Heart left ventricle (tissue), 16 donors: ENCODE results near the gene DGKA. TPM values are rescaled to one million over a fixed set of nuclear protein-coding genes. Genes with fewer than 3 reads are reported as not detected.
A peak's percentile ranks its signal among the peaks of the same experiment; 100 is the strongest.

Source experiments
- ATAC-seq, 4 donors: fragments of 200-7000 bp; cut with Tn5 transposase; one replicate each; pipeline ENCODE4 v1.9.1; 2020 to 2022; ENCODE audit warnings: moderate library complexity in 4 of 4, mild to moderate bottlenecking in 3 of 4, moderate number of reproducible peaks in 1 of 4
- DNase-seq, 5 donors: peaks; one replicate each; pipeline ENCODE4 v3.0.0-alpha.2; 2020
- H3K27ac ChIP-seq, 12 donors: fragments of 200-600 bp; sonication (generic) in 4 of 12; one replicate each; pipeline versions ENCODE4 v1.5.0 to v1.8.0; 2016 to 2022; ENCODE audit warnings: mild to moderate bottlenecking in 2 of 12
- H3K27me3 ChIP-seq, 9 donors: fragments of 200-600 bp; sonication (generic) in 2 of 9; one replicate each; pipeline versions ENCODE4 v1.5.1 to v1.8.0; 2016 to 2022; ENCODE audit warnings: mild to moderate bottlenecking in 3 of 9
- H3K36me3 ChIP-seq, 9 donors: fragments of 200-600 bp; sonication (generic) in 2 of 9; one replicate each; pipeline versions ENCODE4 v1.5.0 to v1.8.0; 2018 to 2022; ENCODE audit warnings: mild to moderate bottlenecking in 2 of 9
- H3K4me1 ChIP-seq, 12 donors: fragments of 200-600 bp; sonication (generic) in 4 of 12; one replicate each; pipeline versions ENCODE4 v1.5.0 to v1.8.0; 2016 to 2022; ENCODE audit warnings: mild to moderate bottlenecking in 3 of 12
- H3K4me3 ChIP-seq, 12 donors: fragments of 200-600 bp; sonication (generic) in 4 of 12; one replicate each; pipeline versions ENCODE4 v1.5.0 to v1.8.0; 2017 to 2022; ENCODE audit warnings: mild to moderate bottlenecking in 9 of 12, moderate library complexity in 4 of 12
- H3K9me3 ChIP-seq, 12 donors: fragments of 200-600 bp; sonication (generic) in 4 of 12; one replicate each; pipeline versions ENCODE4 v1.5.0 to v1.8.0; 2016 to 2022; ENCODE audit warnings: mild to moderate bottlenecking in 1 of 12
- POLR2A ChIP-seq, 2 donors: fragments of 450-650 bp; IDR thresholded peaks; one replicate each; pipeline ENCODE4 v1.6.1; 2017; ENCODE audit warnings: antibody characterized with exemption in 2 of 2, mild to moderate bottlenecking in 2 of 2, moderate library complexity in 2 of 2
- WGBS, 4 donors: extraction: QIAGEN DNeasy Blood & Tissue Kit in 2 of 4; methylation state at CpG; one replicate each; pipeline versions ENCODE4 v1.1.5 to v1.1.7; 2013 to 2018; 5-methylcytosine and 5-hydroxymethylcytosine counted together
- intact Hi-C, 10 donors: fragments of 100-400 bp; cut with DNase I; formaldehyde crosslinking; loops; one replicate each; pipeline versions ENCODE4 v1.11.1 to v1.14.2; 2022
- polyA plus RNA-seq, 2 donors: library from polyadenylated mRNA; stranded (reverse); fragments of 200-250 nt; gene quantifications; one replicate each; pipeline ENCODE4 v1.2.3, GENCODE V29; 2013
- total RNA-seq, 9 donors: library from RNA; depleted of rRNA in 2 of 9; stranded (reverse); fragments of >200 nt in 2 of 9; fragmentation: NEBNext Ultra II Directional in 3 of 9; extraction: Animal tissue kit (Norgen Biotek cat#: 25700) in 3 of 9; gene quantifications; one replicate each; pipeline versions ENCODE4 v1.1.0 to v1.2.4, GENCODE V29; 2016 to 2023
- TF ChIP-seq, protein P1 (sequence below), 12 donors: fragments of 200-600 bp; sonication (generic) in 4 of 12; IDR thresholded peaks; one replicate each; pipeline versions ENCODE4 v1.5.0 to v1.8.0; 2018 to 2022; ENCODE audit warnings: antibody characterized with exemption in 12 of 12, mild to moderate bottlenecking in 5 of 12
- donor health status: ischemic (EF 13 %, LVEDD 7.1; RV severe dilation, severe dysfunction).
- donor health status: healthy with polysubstance abuse.
- donor health status: DM: no; HTN: yes; CAD: no.
- donor health status: DM: no; HTN: no; CAD: no.
- donor health status: ischemic (EF 25% LVEDD 6.9; RV normal size, moderate dysfunction).
- donor health status: ischemic (EF 25% LVEDD 5.7; RV mildly dilated, moderate dysfunction).
- donor health status: healthy.
- donor health status: DM: yes; HTN: yes; CAD: no.
- donor health status: ischemic (EF 35%, LVEDD 5.7; RV mildly dilated, moderate dysfunction).
- donor health status: nonischemic (EF 11% LVEDD 7.7; RV severe dilation, severe dysfunction).
- donor health status: DM: yes; HTN: yes; CAD: no.
- donor health status: PGD.
- donor health status: ischemic (EF 29% LVEDD 5.4; RV normal size, mild dysfunction).
- donor health status: nonischemic (EF 23%, LVEDD 6.1; RV moderate dilation, normal function).

The DGKA gene
- total and polyA plus RNA-seq, 11 donors: 5.3 to 27.8 (median 7.8) TPM

DNA sequence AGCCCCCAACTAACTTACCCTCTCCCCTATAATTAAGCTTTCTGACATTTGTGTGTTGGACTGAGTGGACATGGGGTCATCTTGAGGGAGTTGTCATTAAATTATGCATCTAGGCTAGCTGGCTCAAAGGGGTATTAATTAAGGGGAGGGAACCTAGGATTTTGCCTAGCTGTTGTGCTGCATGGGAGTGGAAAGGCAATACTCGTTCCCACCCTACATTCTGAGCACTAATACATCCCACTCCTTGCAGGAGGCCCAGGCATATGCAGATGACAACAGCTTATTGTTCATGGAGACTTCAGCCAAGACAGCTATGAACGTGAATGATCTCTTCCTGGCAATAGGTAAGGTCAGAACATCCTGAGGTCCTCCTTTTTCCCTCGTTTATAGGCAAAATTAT lies 60.1 kb downstream of the DGKA start:
- TF ChIP-seq, protein P1, sequence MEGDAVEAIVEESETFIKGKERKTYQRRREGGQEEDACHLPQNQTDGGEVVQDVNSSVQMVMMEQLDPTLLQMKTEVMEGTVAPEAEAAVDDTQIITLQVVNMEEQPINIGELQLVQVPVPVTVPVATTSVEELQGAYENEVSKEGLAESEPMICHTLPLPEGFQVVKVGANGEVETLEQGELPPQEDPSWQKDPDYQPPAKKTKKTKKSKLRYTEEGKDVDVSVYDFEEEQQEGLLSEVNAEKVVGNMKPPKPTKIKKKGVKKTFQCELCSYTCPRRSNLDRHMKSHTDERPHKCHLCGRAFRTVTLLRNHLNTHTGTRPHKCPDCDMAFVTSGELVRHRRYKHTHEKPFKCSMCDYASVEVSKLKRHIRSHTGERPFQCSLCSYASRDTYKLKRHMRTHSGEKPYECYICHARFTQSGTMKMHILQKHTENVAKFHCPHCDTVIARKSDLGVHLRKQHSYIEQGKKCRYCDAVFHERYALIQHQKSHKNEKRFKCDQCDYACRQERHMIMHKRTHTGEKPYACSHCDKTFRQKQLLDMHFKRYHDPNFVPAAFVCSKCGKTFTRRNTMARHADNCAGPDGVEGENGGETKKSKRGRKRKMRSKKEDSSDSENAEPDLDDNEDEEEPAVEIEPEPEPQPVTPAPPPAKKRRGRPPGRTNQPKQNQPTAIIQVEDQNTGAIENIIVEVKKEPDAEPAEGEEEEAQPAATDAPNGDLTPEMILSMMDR (IDR thresholded peaks at IDR 0.05): no peak
- no peak for TF ChIP-seq POLR2A (IDR thresholded peaks at IDR 0.05)
- no peaks in the 10 kb centered on the region for H3K9me3 ChIP-seq
- peaks cover 0 to 3% (median 0%) of the 10 kb centered on the region in 12 donors for H3K4me1 ChIP-seq
- intact Hi-C loops: loop anchor here in 2 of 10 donors (5.0 to 10.0 kb wide), 2 partner anchors 36 to 54 kb away; partner anchors contain the start of gene RPS26 (in 1 of the 2)
- no peak overlapping the region for H3K27ac ChIP-seq
- no peak overlapping the region for H3K4me3 ChIP-seq
- no peaks in the 10 kb centered on the region for H3K27me3 ChIP-seq
- WGBS, 4 donors: 83 to 94% (median 88%) methylated on average over 3 of the region's 3 CpGs
- ATAC-seq (no peak), DNase-seq (no peak)
- peaks cover 4 to 97% (median 90%) of the 10 kb centered on the region in 9 donors for H3K36me3 ChIP-seq

DNA sequence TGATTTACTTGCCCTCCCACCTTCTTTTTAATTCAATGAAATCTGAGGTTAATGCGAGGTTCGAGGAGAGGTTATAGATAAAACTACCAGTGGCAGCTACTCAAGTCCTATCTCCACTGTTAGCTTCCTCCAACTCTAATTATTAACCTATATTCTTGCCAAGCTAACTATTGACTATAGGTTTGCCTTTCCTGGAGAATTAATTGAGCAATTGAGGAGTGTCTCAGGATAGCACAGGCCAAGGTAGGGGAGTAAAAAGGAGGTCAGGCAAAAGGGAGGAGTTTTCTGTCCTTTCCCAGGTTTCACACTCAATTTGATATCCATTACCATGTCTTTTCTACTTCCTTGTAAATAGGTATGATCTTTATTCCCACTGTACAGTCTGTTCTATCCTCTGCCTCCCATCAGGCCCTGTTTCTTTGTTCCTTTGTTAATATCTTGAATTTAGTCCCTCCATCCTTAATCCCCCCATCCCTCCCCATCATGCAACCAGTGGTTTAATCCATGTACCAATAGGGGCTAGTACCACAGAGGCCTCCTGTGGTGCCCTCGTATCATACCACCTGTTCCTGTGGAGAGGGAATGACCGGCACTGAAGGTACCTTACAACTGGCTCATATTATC lies 62.4 kb downstream of the DGKA start:
- Histone ChIP-seq H3K4me3 (no peak overlapping the region), H3K4me1 (peaks cover 0 to 17% (median 10%) of the 10 kb centered on the region in 12 donors), H3K36me3 (peaks cover 0 to 74% (median 69%) of the 10 kb centered on the region in 9 donors), H3K9me3 (no peaks in the 10 kb centered on the region), H3K27ac (no peak overlapping the region), H3K27me3 (no peaks in the 10 kb centered on the region)
- TF ChIP-seq, protein P1 (IDR thresholded peaks at IDR 0.05): no peak
- no peak for TF ChIP-seq POLR2A (IDR thresholded peaks at IDR 0.05)
- no peak for DNase-seq
- 83 to 89% (median 84%) methylated on average over 4 of the region's 4 CpGs for WGBS, 4 donors
- no peak for ATAC-seq
- intact Hi-C loops: loop anchor here in 2 of 10 donors (5.0 to 10.0 kb wide), 2 partner anchors 34 to 51 kb away; partner anchors contain the start of gene RPS26 (in 1 of the 2)

DNA sequence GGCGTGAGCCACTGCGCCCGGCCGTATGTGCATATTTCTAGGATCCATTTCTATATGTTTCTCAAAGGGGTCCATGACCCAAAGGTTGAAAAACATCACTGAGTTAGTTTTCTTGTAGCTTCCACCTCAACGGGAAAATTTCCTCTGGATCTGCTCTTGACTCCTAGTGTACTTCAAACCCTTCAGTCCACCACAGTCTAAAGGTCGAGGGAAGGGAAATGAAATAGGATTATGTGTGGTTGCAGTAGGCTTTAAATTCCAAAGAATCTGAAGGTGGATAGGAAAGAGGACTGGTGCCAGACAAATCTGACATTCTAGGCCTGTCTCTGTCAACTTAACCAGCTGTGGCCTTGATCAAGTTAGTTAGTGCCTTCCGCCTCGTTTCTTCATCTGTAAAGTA lies 64.4 kb downstream of the DGKA start:
- intact Hi-C loops: loop anchor here in 5 of 10 donors (5.0 to 10.0 kb wide), 3 partner anchors 47 to 122 kb away; partner anchors contain the start of genes RPS26 (in 3 of the 5), RPL41 (in 2 of the 5) and ZC3H10 (in 2 of the 5)
- Histone ChIP-seq H3K9me3 (no peaks in the 10 kb centered on the region), H3K36me3 (peaks cover 0 to 58% (median 53%) of the 10 kb centered on the region in 9 donors), H3K4me3 (no peak overlapping the region), H3K4me1 (peaks cover 0 to 21% (median 11%) of the 10 kb centered on the region in 12 donors), H3K27ac (no peak overlapping the region), H3K27me3 (no peaks in the 10 kb centered on the region)
- DNase-seq: no peak
- no peak for ATAC-seq
- TF ChIP-seq, protein P1 (IDR thresholded peaks at IDR 0.05): no peak
- TF ChIP-seq POLR2A (IDR thresholded peaks at IDR 0.05): no peak
- 83 to 84% (median 84%) methylated on average over 8 of the region's 8 CpGs for WGBS, 4 donors

DNA sequence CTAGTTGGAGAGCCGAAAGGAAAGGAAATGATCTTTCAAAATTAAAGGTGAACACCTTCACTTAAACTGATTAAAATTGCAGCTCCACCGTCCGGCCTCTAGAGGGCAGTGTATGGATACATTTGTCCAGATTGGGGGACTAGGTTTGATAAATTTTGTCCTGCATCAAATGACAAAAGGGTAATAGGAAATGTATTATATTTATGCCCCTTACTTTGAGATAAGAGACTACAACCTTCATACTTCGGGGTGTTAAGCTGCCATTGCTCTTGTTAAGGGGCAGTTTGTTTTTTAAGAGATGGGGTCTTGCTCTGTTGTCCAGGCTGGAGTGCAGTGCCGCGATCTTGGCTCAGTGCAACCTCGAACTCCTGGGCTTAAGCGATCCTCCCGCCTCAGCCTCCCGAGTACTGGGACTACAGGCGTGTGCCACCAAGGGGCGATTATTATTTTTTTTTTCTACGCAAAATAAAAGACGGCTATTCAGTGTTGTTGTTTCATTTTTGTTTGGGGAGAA lies 65.3 kb downstream of the DGKA start:
- ATAC-seq: peak in 2 of 4 donors; percentile 44 to 57
- no peak for TF ChIP-seq POLR2A (IDR thresholded peaks at IDR 0.05)
- TF ChIP-seq, protein P1 (IDR thresholded peaks at IDR 0.05): peak; percentile 78 to 88 (median 84)
- H3K36me3 ChIP-seq: peaks cover 0 to 53% (median 44%) of the 10 kb centered on the region in 9 donors
- H3K4me3 ChIP-seq: peak overlapping the region; percentile 27 to 82 (median 68)
- intact Hi-C loops: loop anchor here in 8 of 10 donors (2.0 to 10.0 kb wide), 4 partner anchors 45 to 121 kb away; partner anchors contain the start of genes RPS26 (in 8 of the 8), RPL41 (in 2 of the 8) and ZC3H10 (in 2 of the 8)
- peaks cover 0 to 21% (median 11%) of the 10 kb centered on the region in 12 donors for H3K4me1 ChIP-seq
- H3K27ac ChIP-seq: peak overlapping the region; percentile 63 to 94 (median 87)
- no peaks in the 10 kb centered on the region for H3K27me3 ChIP-seq
- WGBS, 4 donors: 27 to 32% (median 31%) methylated on average over 14 of the region's 14 CpGs
- peak in 2 of 5 donors; percentile 44 to 47 for DNase-seq
- H3K9me3 ChIP-seq: no peaks in the 10 kb centered on the region
